ENCODE data around the gene PLEK2. TPM values are rescaled to one million over a fixed set of nuclear protein-coding genes. Genes with fewer than 3 reads are reported as not detected.
"Not testable (repeated sequence)": the region's sequence is repeated elsewhere in the genome, so short reads cannot be mapped to it uniquely, and the experiment has no call there.

The PLEK2 gene
- total RNA-seq, 1 donor, result 3.9 TPM

DNA sequence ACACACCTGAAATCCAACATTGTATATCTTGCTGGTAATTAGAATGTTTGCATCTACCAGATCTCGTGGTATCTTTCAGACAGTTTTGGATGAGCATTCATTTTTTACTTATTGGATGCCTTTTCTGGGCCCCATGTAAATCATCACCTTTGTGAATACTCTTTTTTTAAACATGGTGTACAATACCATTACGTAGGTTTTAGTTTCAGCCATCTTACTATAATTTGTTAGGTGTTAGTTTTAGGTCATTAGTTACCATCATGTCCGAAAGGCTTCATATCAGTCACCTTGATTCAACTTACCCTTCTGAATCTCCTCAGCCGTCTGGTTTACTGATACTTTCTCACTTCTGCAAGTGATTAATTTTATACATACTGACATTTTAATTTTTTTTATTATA is 46.5 kb downstream of the PLEK2 start:
- no peak overlapping the region for H3K4me3 ChIP-seq (ENCODE audit: low read length)
- H3K27me3 ChIP-seq (ENCODE audit: insufficient read depth, low read length), result no peaks in the 10 kb centered on the region
- H3K9me3 ChIP-seq (ENCODE audit: low read depth, low read length), result no peaks in the 10 kb centered on the region
- H3K4me1 ChIP-seq (ENCODE audit: insufficient read depth, low read length), result peaks cover 19% of the 10 kb centered on the region

DNA sequence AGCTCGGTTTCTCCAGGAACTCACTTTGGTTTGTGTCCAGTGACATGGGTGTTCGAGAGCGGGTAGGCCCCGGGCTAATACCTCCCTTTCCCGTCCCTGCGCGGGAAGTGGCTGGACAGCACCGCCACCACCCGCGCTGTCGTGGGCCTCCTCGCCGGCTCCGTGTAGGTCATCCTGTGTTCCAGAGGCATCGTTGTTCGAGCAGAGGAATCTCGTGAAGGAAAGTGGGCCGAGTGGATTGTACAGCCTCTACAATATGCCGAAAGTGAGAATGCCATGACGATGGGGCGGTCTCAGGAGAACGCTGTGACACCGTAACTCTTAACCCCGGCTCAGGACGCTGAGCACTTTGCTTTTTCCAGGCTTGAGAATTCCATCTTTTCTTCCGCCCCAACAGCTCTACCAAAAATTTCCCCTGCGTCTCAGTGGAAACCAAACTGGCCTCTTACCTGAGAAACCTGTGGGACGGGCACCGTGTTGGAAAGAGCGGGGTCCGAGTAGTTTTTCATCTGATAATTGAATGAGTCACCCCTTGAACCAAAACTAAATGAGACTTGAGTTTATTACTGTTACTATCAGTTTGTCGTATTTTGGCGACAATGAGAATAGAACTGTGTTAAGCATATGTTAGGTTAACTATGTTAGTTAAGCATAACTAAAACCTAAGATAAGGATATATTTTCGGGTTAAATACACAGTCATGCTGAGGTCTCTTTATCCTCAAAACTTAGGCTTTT is 51.3 kb downstream of the PLEK2 start:
- Histone ChIP-seq H3K9me3 (ENCODE audit: low read depth, low read length) (no peaks in the 10 kb centered on the region), H3K4me1 (ENCODE audit: insufficient read depth, low read length) (peaks cover 36% of the 10 kb centered on the region), H3K4me3 (ENCODE audit: low read length) (peak overlapping the region; percentile 70), H3K27me3 (ENCODE audit: insufficient read depth, low read length) (no peaks in the 10 kb centered on the region)

DNA sequence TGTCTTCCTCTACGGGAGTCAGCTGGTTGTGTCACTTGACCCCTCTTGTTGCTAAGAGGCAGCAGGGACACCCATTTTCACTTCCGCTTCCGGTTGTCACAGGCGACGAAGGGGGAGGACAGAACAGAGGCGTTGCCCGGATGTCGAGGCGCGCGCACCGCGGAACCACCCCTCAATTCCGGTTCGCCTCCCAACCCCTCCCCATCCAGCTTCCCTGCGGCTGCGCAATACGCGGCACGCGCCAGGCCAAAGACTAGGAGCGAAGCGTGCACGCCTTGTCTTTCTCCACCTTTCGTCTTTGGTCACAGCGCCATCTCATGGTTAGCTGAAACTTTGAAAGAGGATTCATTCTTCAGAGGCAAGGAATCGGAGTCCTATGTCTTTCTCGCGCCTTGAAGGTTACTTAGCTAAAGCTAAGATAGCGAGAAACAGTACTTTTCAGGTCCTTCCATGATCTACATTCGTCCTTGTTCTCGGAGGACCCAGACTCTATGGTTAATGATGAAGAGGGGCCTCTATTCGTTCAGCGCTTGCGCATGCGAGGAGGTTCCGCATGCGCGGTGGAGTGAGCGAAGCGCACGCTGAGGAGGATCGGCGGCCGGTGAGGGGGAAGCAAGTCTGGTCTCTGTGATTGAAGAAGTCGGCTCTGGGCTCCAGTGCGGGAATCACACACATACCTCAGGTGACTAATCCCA is 52.0 kb downstream of the PLEK2 start, which contains the start of the genes ATP6V1D and EIF2S1:
Gene ATP6V1D (minus strand): TSS at position 30 of the 695 bp plus-strand sequence. CDS start 106 bp downstream, outside the sequence.
Gene EIF2S1 (plus strand): TSS at position 554 of the 695 bp plus-strand sequence. CDS start 4,440 bp downstream, outside the sequence.
- H3K27me3 ChIP-seq (ENCODE audit: insufficient read depth, low read length), result no peaks in the 10 kb centered on the region
- H3K4me3 ChIP-seq (ENCODE audit: low read length), result peak within 1 kb of the TSS; percentile 70
- no peaks in the 10 kb centered on the region for H3K9me3 ChIP-seq (ENCODE audit: low read depth, low read length)
- peaks cover 36% of the 10 kb centered on the region for H3K4me1 ChIP-seq (ENCODE audit: insufficient read depth, low read length)

DNA sequence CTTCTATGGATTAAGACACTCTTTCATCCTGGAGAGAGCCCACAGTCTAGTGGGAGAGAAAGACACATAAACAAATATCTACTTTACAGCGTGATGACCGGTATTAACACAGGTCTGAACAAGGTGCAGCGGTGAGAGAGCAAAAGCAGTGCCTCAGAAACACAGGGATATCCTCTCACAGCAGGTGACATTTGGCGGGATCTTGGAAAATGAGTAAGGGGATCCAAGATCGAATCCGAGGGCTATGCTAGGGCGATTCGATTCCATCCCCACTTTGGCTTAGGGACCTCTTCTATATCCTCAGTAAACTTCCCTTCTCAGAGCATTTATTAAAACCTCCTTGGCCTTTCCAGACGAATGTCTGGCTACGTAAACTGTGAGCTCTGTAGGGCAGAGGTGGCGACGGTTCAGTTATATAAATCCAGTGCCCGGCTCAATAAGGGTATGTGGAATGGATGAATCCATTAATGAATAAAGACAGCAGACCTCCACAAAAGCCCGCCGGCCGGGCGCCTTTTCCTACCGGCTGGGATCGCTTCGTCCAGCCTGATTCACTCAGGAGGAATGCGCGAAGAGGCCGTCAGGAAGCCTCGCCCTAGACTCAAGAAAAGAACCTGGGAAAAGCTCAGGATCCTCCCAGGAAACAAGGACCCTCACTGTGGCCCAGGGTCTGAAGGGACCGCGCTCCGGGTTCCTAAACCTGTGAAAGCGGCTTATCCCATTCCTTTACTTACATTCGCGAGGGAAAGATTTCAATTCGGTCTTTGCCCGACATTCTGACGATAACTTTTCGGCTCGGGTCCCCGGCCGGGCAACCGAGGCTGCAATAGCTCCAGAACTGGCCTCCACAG is 52.8 kb downstream of the PLEK2 start:
- H3K4me1 ChIP-seq (ENCODE audit: insufficient read depth, low read length), result peaks cover 36% of the 10 kb centered on the region
- no peaks in the 10 kb centered on the region for H3K9me3 ChIP-seq (ENCODE audit: low read depth, low read length)
- peak overlapping the region; percentile 70 for H3K4me3 ChIP-seq (ENCODE audit: low read length)
- H3K27me3 ChIP-seq (ENCODE audit: insufficient read depth, low read length), result no peaks in the 10 kb centered on the region

DNA sequence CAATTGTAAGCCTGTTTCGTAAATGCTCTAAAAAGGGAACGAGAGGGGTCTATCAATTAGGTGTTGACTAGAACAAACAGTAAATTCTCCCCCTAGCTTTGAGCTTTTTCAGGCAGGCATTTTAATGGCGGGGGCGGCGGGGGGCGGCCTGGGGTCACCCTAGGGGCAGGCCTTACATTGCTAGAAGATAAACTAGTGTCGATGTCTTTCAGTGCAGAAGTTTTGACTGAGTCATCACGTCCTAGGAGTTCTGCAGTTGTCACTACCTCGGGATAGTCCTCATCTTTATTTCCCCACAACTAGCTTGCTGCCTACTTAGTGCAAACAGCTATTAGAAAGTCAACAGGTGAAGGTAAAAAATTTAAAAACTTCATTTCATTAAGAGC is 54.0 kb downstream of the PLEK2 start:
- Histone ChIP-seq H3K4me3 (ENCODE audit: low read length) (no peak overlapping the region), H3K27me3 (ENCODE audit: insufficient read depth, low read length) (no peaks in the 10 kb centered on the region), H3K9me3 (ENCODE audit: low read depth, low read length) (no peaks in the 10 kb centered on the region), H3K4me1 (ENCODE audit: insufficient read depth, low read length) (peaks cover 36% of the 10 kb centered on the region)

DNA sequence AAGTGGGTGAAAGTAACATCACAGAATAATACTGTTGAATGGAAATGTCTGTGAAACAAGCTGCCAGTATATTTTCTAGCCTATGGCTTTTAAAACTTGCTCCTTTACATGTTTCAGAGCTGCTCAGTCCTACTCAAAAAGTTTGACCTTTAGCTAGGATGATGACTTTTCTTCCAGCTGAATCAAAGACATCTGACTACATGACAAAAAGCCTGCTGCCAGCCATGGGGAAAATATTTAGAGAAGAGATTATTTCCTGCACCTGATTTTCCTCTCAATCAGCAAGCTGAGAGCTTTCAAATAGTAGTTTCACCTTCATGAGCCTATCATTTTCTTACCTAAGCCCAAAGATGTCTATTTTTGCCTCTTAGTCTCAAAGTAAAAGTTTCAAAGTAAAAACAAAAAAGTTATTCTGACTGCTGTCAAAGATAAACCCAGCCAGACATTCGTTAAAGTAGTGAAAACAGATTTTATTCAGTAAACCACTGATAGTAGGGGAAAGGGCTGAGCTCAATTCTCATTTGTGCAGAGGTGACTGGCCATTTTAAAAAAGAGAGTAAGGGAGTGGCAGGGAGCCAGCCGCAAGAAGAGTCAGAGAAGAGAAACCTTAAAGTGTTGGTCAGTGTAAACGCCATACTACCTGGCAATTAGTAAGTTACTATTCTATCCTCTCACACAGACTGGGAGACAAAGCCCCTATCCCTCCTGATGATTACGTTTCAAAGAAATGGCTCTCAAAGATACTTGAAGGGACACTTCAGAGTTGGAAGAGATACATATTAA is 54.6 kb downstream of the PLEK2 start:
- H3K27me3 ChIP-seq (ENCODE audit: insufficient read depth, low read length), result no peaks in the 10 kb centered on the region
- no peak overlapping the region for H3K4me3 ChIP-seq (ENCODE audit: low read length)
- H3K4me1 ChIP-seq (ENCODE audit: insufficient read depth, low read length), result peaks cover 36% of the 10 kb centered on the region
- H3K9me3 ChIP-seq (ENCODE audit: low read depth, low read length), result no peaks in the 10 kb centered on the region

DNA sequence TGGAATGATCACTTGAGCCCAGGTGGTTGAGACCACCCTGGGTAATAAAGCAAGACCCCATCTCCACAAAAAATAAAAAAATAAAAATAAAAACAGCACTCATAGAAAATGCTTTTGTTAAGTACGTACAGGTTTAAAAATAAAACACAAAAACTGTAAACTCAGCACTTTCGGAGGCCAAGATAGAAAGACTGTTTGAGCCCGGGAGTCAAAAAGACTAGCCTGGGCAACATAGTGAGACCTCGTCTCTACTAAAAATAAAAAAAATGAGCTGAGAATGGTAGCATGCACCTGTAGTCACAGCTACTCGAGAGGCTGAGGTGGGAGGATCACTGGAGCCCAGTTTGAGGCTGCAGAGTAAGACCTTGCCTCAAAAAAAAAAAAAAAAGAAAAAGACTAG is 59.9 kb downstream of the PLEK2 start:
- H3K4me1 ChIP-seq (ENCODE audit: insufficient read depth, low read length), result no peaks in the 10 kb centered on the region
- no peak overlapping the region for H3K4me3 ChIP-seq (ENCODE audit: low read length)
- no peaks in the 10 kb centered on the region for H3K27me3 ChIP-seq (ENCODE audit: insufficient read depth, low read length)
- H3K9me3 ChIP-seq (ENCODE audit: low read depth, low read length), result no peaks in the 10 kb centered on the region

DNA sequence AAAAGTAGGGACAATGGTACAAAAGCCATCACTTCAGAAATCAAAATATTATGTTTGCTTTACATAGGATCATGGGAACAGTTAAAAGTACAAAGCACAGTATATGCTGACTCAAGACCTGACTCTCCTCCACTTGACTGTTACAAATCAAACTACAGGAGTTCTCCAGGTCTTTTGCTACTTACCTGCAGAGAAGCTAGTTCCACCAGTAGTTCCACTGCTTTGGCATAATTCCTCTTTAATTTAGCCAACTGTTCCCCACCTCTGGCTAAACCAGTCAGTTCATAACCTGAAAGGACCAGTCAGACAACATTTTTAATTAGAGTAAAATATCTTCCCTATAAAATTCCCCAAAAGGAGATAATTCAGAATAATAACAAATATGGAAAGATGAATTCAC is 66.4 kb downstream of the PLEK2 start:
- Histone ChIP-seq H3K27me3 (ENCODE audit: insufficient read depth, low read length) (no peaks in the 10 kb centered on the region), H3K4me3 (ENCODE audit: low read length) (no peak overlapping the region)

DNA sequence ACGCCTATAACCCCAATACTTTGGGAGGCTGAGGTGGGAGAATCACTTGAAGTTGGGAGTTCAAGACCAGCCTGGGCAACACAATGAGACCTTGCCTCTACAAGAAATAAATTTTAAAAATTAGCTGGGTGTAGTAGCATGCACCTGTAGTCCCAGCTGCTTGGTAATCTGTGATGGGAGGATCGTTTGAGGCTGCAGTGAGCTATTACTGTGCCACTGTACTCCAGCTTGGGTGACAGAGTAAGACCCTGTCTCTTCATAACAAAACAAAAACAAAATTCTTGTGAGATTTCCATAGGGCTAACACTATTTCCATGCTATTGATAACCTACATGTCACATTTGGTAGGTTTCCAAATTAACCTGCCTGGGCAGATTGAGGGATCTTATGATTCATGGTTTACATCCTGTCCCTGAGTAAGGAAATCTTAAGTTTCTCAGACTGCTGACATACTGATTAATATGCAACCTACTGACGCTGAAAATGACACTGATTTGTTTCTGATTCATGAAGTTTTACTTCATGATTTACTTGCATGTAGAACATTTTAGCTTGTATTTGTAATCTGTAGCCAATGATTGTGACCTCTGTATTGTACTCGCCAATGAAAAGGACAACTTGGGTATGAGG is 68.2 kb downstream of the PLEK2 start:
- Histone ChIP-seq H3K4me3 (ENCODE audit: low read length) (no peak overlapping the region), H3K4me1 (ENCODE audit: insufficient read depth, low read length) (no peaks in the 10 kb centered on the region), H3K9me3 (ENCODE audit: low read depth, low read length) (no peaks in the 10 kb centered on the region), H3K27me3 (ENCODE audit: insufficient read depth, low read length) (no peaks in the 10 kb centered on the region)

More for the DNA sequence above, 66.4 kb downstream of the PLEK2 start:
- no peaks in the 10 kb centered on the region for H3K4me1 ChIP-seq (ENCODE audit: insufficient read depth, low read length)
- no peaks in the 10 kb centered on the region for H3K9me3 ChIP-seq (ENCODE audit: low read depth, low read length)

DNA sequence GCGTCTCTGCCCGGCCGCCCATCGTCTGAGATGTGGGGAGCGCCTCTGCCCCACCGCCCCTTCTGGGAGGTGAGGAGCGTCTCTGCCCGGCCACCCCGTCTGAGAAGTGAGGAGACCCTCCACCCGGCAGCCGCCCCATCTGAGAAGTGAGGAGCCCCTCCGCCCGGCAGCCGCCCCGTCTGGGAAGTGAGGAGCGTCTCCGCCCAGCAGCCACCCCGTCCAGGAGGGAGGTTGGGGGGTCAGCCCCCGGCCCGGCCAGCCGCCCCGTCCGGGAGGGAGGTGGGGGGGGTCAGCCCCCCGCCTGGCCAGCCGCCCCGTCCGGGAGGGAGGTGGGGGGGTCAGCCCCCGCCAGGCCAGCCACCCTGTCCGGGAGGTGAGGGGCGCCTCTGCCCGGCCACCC is 70.7 kb downstream of the PLEK2 start:
- H3K4me3 ChIP-seq (ENCODE audit: low read length); H3K9me3 ChIP-seq (ENCODE audit: low read depth, low read length); H3K27me3 ChIP-seq (ENCODE audit: insufficient read depth, low read length); H3K4me1 ChIP-seq (ENCODE audit: insufficient read depth, low read length): not testable (repeated sequence)

Other genes with a start within 250 kb of the PLEK2 start
- not detected for gene GARIN2, start 222.7 kb downstream of the PLEK2 start, total RNA-seq
- 14.4 TPM for gene PALS1, start 170.7 kb downstream of the PLEK2 start, total RNA-seq
- 45.8 TPM for gene ATP6V1D, start 52.4 kb downstream of the PLEK2 start, total RNA-seq
- gene EIF2S1, start 51.8 kb downstream of the PLEK2 start, total RNA-seq, result 31.6 TPM
- gene TMEM229B, start 76.6 kb upstream of the PLEK2 start, total RNA-seq, result 8.2 TPM
- gene PLEKHH1, start 121.1 kb upstream of the PLEK2 start, total RNA-seq, result not detected
- 39.4 TPM for gene PIGH, start 188.1 kb upstream of the PLEK2 start, total RNA-seq
- gene ARG2, start 207.8 kb upstream of the PLEK2 start, total RNA-seq, result 3.3 TPM

All from mononuclear cell (primary cell).